NK-92 (cell line): ENCODE data around the gene IL1RAP.
"Not testable (repeated sequence)": the region's sequence is repeated elsewhere in the genome, so short reads cannot be mapped to it uniquely, and the experiment has no call there.

Experiments used
- DNase-seq: peaks from one replicate; lab custom pipeline; 2025; ENCODE audit not compliant: unreplicated experiment; lab: John Stamatoyannopoulos, UW

IL1RAP gene

GRCh38 chr3:190645932-190646460 lies 132.1 kb downstream of the IL1RAP start:
- no peak for DNase-seq

GRCh38 chr3:190646996-190647395 lies 133.1 kb downstream of the IL1RAP start:
- no peak for DNase-seq

- DNase-seq = no peak
Observed at GRCh38 chr3:190655933-190656332, 142.0 kb downstream of the IL1RAP start.

GRCh38 chr3:190658106-190658505 lies 144.2 kb downstream of the IL1RAP start:
- no peak for DNase-seq

- DNase-seq = no peak
Observed at GRCh38 chr3:190666821-190667220, 152.9 kb downstream of the IL1RAP start.

GRCh38 chr3:190671658-190672057 lies 157.8 kb downstream of the IL1RAP start:
- DNase-seq = no peak

GRCh38 chr3:190673148-190673547 lies 159.3 kb downstream of the IL1RAP start:
- DNase-seq = no peak

GRCh38 chr3:190676481-190676880 lies 162.6 kb downstream of the IL1RAP start:
- DNase-seq = no peak

GRCh38 chr3:190677001-190677400 lies 163.1 kb downstream of the IL1RAP start:
- no peak for DNase-seq

- DNase-seq = not testable (repeated sequence)
Observed at GRCh38 chr3:190677868-190678267, 164.0 kb downstream of the IL1RAP start.

- no peak for DNase-seq
Observed at GRCh38 chr3:190680691-190681090, 166.8 kb downstream of the IL1RAP start.

GRCh38 chr3:190684776-190685175 lies 170.9 kb downstream of the IL1RAP start:
- no peak for DNase-seq

- DNase-seq = no peak
Observed at GRCh38 chr3:190686011-190686410, 172.1 kb downstream of the IL1RAP start.

GRCh38 chr3:190690246-190690645 lies 176.4 kb downstream of the IL1RAP start:
- DNase-seq = no peak

GRCh38 chr3:190692256-190692655 lies 178.4 kb downstream of the IL1RAP start:
- no peak for DNase-seq

- DNase-seq = no peak
Observed at GRCh38 chr3:190694335-190695001, 180.6 kb downstream of the IL1RAP start.

- no peak for DNase-seq
Observed at GRCh38 chr3:190695225-190695624, 181.3 kb downstream of the IL1RAP start.

GRCh38 chr3:190695994-190696393 lies 182.1 kb downstream of the IL1RAP start:
- DNase-seq = no peak

GRCh38 chr3:190696777-190697501 lies 183.1 kb downstream of the IL1RAP start:
- no peak for DNase-seq

- DNase-seq = no peak
Observed at GRCh38 chr3:190697502-190697830, 183.6 kb downstream of the IL1RAP start.

- no peak for DNase-seq
Observed at GRCh38 chr3:190697901-190698300, 184.0 kb downstream of the IL1RAP start.

- DNase-seq = no peak
Observed at GRCh38 chr3:190699776-190700175, 185.9 kb downstream of the IL1RAP start.
